Thyroid gland (tissue), 4 donors: ENCODE measurements around the gene DOCK6.

Experiments
- POLR2A ChIP-seq, 2 donors: fragments of 450-650 bp; IDR thresholded peaks; one replicate each; pipeline ENCODE4 v1.6.1; 2017; ENCODE audit warnings: antibody characterized with exemption in 2 of 2, mild to moderate bottlenecking in 2 of 2, moderate library complexity in 1 of 2
- TF ChIP-seq, protein P1 (sequence below), 6 experiments: fragments of 200-600 bp in 3 of 6; fragments of 450-650 bp in 3 of 6; sonication (generic) in 3 of 6; IDR thresholded peaks; one replicate each; pipeline ENCODE4 v1.5.1; 2016 to 2019; ENCODE audit warnings: antibody characterized with exemption in 6 of 6, mild to moderate bottlenecking in 2 of 6, inconsistent platforms in 1 of 6, moderate library complexity in 1 of 6

GRCh38 chr19:11291415-11291814, 29.1 kb upstream of the DOCK6 start:
- no peak for TF ChIP-seq POLR2A (IDR thresholded peaks at IDR 0.05)
- TF ChIP-seq, protein P1, sequence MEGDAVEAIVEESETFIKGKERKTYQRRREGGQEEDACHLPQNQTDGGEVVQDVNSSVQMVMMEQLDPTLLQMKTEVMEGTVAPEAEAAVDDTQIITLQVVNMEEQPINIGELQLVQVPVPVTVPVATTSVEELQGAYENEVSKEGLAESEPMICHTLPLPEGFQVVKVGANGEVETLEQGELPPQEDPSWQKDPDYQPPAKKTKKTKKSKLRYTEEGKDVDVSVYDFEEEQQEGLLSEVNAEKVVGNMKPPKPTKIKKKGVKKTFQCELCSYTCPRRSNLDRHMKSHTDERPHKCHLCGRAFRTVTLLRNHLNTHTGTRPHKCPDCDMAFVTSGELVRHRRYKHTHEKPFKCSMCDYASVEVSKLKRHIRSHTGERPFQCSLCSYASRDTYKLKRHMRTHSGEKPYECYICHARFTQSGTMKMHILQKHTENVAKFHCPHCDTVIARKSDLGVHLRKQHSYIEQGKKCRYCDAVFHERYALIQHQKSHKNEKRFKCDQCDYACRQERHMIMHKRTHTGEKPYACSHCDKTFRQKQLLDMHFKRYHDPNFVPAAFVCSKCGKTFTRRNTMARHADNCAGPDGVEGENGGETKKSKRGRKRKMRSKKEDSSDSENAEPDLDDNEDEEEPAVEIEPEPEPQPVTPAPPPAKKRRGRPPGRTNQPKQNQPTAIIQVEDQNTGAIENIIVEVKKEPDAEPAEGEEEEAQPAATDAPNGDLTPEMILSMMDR (IDR thresholded peaks at IDR 0.05): no peak
